H1 (cell line): ENCODE data around the gene ANKFN1. TPM values are rescaled to one million over a fixed set of nuclear protein-coding genes. Genes with fewer than 3 reads are reported as not detected.

Experiments used
- CTCF ChIA-PET: fragments of 300-600 bp; sonication (Branson Sonifier 250); formaldehyde crosslinking; loops from one replicate; lab custom pipeline; 2021; ENCODE audit not compliant: partially characterized antibody; lab: Charles Lee
- POLR2A ChIA-PET: fragments of 300-600 bp; sonication (Branson Sonifier 250); formaldehyde crosslinking; loops from one replicate; lab custom pipeline; 2021; ENCODE audit warnings: inconsistent platforms; ENCODE audit not compliant: partially characterized antibody; lab: Charles Lee
- DNase-seq, 2 experiments: peaks; one replicate each; pipeline versions ENCODE4 v3.0.0 to v3.0.0-alpha.2; 2010 to 2022; ENCODE audit warnings: low spot score in 2 of 2, low read depth in 1 of 2, mixed read lengths in 1 of 2
- FAIRE-seq: peaks from 2 replicates; lab custom pipeline; 2011; peaks lifted over from hg19 to GRCh38; lab: Jason Lieb, UNC
- H2AFZ ChIP-seq: 2 replicates; pipeline ENCODE4 v1.8.1; 2012; ENCODE audit warnings: low read length, inconsistent platforms
- H2AK5ac ChIP-seq: 2 replicates; pipeline ENCODE4 v1.6.1; 2013; ENCODE audit warnings: low read depth, low read length
- H2BK120ac ChIP-seq: replicated peaks from 2 replicates; pipeline ENCODE3; 2013; ENCODE audit warnings: low read depth, low read length, inconsistent platforms
- H2BK12ac ChIP-seq: 2 replicates; pipeline ENCODE4 v1.6.1; 2013; ENCODE audit warnings: low read depth, low read length
- H2BK15ac ChIP-seq: 2 replicates; pipeline ENCODE4 v1.6.1; 2013; ENCODE audit warnings: low read length
- H2BK20ac ChIP-seq: 2 replicates; pipeline ENCODE4 v1.6.1; 2013; ENCODE audit warnings: low read length
- H2BK5ac ChIP-seq: 2 replicates; pipeline ENCODE4 v1.6.1; 2013; ENCODE audit warnings: low read depth, low read length
- H3K14ac ChIP-seq: 2 replicates; pipeline ENCODE4 v1.6.1; 2013; ENCODE audit warnings: inconsistent platforms; ENCODE audit not compliant: insufficient read length
- H3K18ac ChIP-seq: 2 replicates; pipeline ENCODE4 v1.6.1; 2013; ENCODE audit warnings: low read length; ENCODE audit errors: extremely low read depth
- H3K23ac ChIP-seq: 2 replicates; pipeline ENCODE4 v1.6.1; 2013; ENCODE audit warnings: inconsistent platforms; ENCODE audit not compliant: insufficient read length
- H3K23me2 ChIP-seq: 2 replicates; pipeline ENCODE4 v1.6.1; 2013; ENCODE audit warnings: low read depth, low read length
- H3K27ac ChIP-seq: 2 replicates; pipeline ENCODE4 v1.6.1; 2011; ENCODE audit warnings: low read depth, low read length, inconsistent platforms
- H3K27me3 ChIP-seq, 4 experiments: replicated peaks in 1 of 4; 1 replicate in 1 of 4; 2 replicates in 3 of 4; pipeline versions ENCODE4 v1.6.1 to v1.8.1; 2011 to 2013; ENCODE audit warnings: low read length in 3 of 4, mild to moderate bottlenecking in 3 of 4, inconsistent platforms in 2 of 4, mixed read lengths in 2 of 4, moderate library complexity in 1 of 4; ENCODE audit not compliant: control insufficient read depth in 3 of 4, insufficient read depth in 3 of 4; ENCODE audit errors: extremely low read depth in 1 of 4
- H3K36me3 ChIP-seq, 4 experiments: 2 replicates each; pipeline versions ENCODE4 v1.6.1 to v1.8.1; 2011 to 2013; ENCODE audit warnings: mild to moderate bottlenecking in 4 of 4, low read length in 3 of 4, moderate library complexity in 2 of 4, control low read depth in 1 of 4, inconsistent platforms in 1 of 4; ENCODE audit not compliant: insufficient read depth in 4 of 4, control insufficient read depth in 2 of 4
- H3K4ac ChIP-seq: replicated peaks from 2 replicates; pipeline ENCODE3; 2013; ENCODE audit warnings: low read length, low read depth, mixed read lengths, inconsistent platforms; ENCODE audit not compliant: insufficient read length
- H3K4me1 ChIP-seq, 4 experiments: replicated peaks in 1 of 4; 1 replicate in 1 of 4; 2 replicates in 3 of 4; pipeline versions ENCODE4 v1.6.1 to v1.8.1; 2011 to 2013; ENCODE audit warnings: low read length in 3 of 4, inconsistent platforms in 2 of 4, mixed read lengths in 1 of 4; ENCODE audit not compliant: insufficient read depth in 4 of 4, control insufficient read depth in 3 of 4
- H3K4me2 ChIP-seq, 2 experiments: 2 replicates each; pipeline versions ENCODE4 v1.6.1 to v1.8.1; 2011 to 2013; ENCODE audit warnings: low read depth in 2 of 2, low read length in 2 of 2, control low read depth in 1 of 2, inconsistent platforms in 1 of 2, mild to moderate bottlenecking in 1 of 2; ENCODE audit not compliant: insufficient read depth in 1 of 2
- H3K4me3 ChIP-seq, 4 experiments: fragments of 200-600, 300-600 bp in 1 of 4; sonication (generic), shearing (Covaris generic), sonication (Bioruptor Twin) in 1 of 4; 2 replicates each; pipeline versions ENCODE4 v1.5.1 to v1.8.1; 2011 to 2016; ENCODE audit warnings: low read length in 4 of 4, low read depth in 3 of 4, control low read depth in 2 of 4, inconsistent platforms in 2 of 4, mild to moderate bottlenecking in 2 of 4, mixed read lengths in 1 of 4, moderate library complexity in 1 of 4; ENCODE audit not compliant: insufficient read depth in 2 of 4; ENCODE audit errors: extremely low read depth in 1 of 4
- H3K56ac ChIP-seq: replicated peaks from 2 replicates; pipeline ENCODE3; 2013; ENCODE audit warnings: low read depth, mild to moderate bottlenecking, mixed read lengths, low read length, inconsistent platforms; ENCODE audit not compliant: insufficient read length
- H3K79me1 ChIP-seq: 2 replicates; pipeline ENCODE4 v1.6.1; 2013; ENCODE audit warnings: low read depth, low read length, control low read depth
- H3K79me2 ChIP-seq, 2 experiments: 2 replicates each; pipeline versions ENCODE4 v1.6.1 to v1.8.1; 2012 to 2013; ENCODE audit warnings: low read length in 2 of 2, mild to moderate bottlenecking in 2 of 2, inconsistent platforms in 1 of 2; ENCODE audit not compliant: insufficient read depth in 2 of 2, control insufficient read depth in 1 of 2
- H3K9ac ChIP-seq, 4 experiments: replicated peaks in 1 of 4; 1 replicate in 1 of 4; 2 replicates in 3 of 4; pipeline versions ENCODE4 v1.6.1 to v1.8.1; 2011 to 2013; ENCODE audit warnings: low read depth in 3 of 4, low read length in 3 of 4, control low read depth in 2 of 4, mild to moderate bottlenecking in 2 of 4, moderate library complexity in 2 of 4, inconsistent platforms in 1 of 4; ENCODE audit errors: extremely low read depth in 1 of 4
- H3K9me3 ChIP-seq, 2 experiments: 2 replicates each; pipeline versions ENCODE4 v1.6.1 to v1.8.1; 2012 to 2013; ENCODE audit warnings: mild to moderate bottlenecking in 2 of 2, moderate library complexity in 2 of 2, control low read depth in 1 of 2, inconsistent platforms in 1 of 2, low read depth in 1 of 2, low read length in 1 of 2, mixed read lengths in 1 of 2; ENCODE audit not compliant: insufficient read depth in 2 of 2
- H4K20me1 ChIP-seq, 2 experiments: replicated peaks in 1 of 2; 2 replicates each; pipeline versions ENCODE3 to v1.8.1; 2011 to 2013; ENCODE audit warnings: inconsistent platforms in 2 of 2, low read length in 2 of 2, mild to moderate bottlenecking in 1 of 2; ENCODE audit not compliant: insufficient read depth in 2 of 2, control insufficient read depth in 1 of 2
- H4K5ac ChIP-seq: 2 replicates; pipeline ENCODE4 v1.6.1; 2013; ENCODE audit warnings: low read length, low read depth, mixed read lengths, inconsistent platforms; ENCODE audit not compliant: insufficient read length
- H4K8ac ChIP-seq: 2 replicates; pipeline ENCODE4 v1.8.0; 2013; ENCODE audit warnings: mild to moderate bottlenecking, moderate library complexity, low read length, inconsistent platforms; ENCODE audit not compliant: insufficient read depth; ENCODE audit errors: extremely low read depth
- H4K91ac ChIP-seq: replicated peaks from 2 replicates; pipeline ENCODE3; 2013; ENCODE audit warnings: low read length, mixed read lengths, inconsistent platforms; ENCODE audit not compliant: insufficient read length
- BRCA1 ChIP-seq: IDR thresholded peaks from 2 replicates; pipeline ENCODE4 v1.6.1; 2012; ENCODE audit warnings: low read depth, low read length, improper control_type of control experiment
- PHF8 ChIP-seq: fragments of 200-600 bp; sonication (generic); conservative IDR thresholded peaks from 2 replicates; pipeline ENCODE4 v1.7.1; 2012; ENCODE audit warnings: low read depth, mild to moderate bottlenecking, inconsistent platforms, low read length, moderate library complexity
- POLR2AphosphoS5 ChIP-seq: IDR thresholded peaks from 2 replicates; pipeline ENCODE4 v1.6.1; 2011; ENCODE audit warnings: low read depth, low read length
- SP2 ChIP-seq: IDR thresholded peaks from 2 replicates; pipeline ENCODE4 v1.6.1; 2012; ENCODE audit warnings: mild to moderate bottlenecking, low read length, inconsistent platforms
- SUZ12 ChIP-seq: fragments of 200-600 bp; sonication (generic); IDR thresholded peaks from 2 replicates; pipeline ENCODE4 v1.6.1; 2012; ENCODE audit warnings: mild to moderate bottlenecking, inconsistent platforms, low read length, moderate library complexity, mixed read lengths
- WGBS, 2 experiments: shearing (Covaris generic) in 1 of 2; methylation state at CpG; one replicate each; pipeline versions ENCODE4 v1.1.6 to v1.1.7; 2013 to 2015; ENCODE audit warnings: low lambda C conversion rate in 2 of 2, mixed read lengths in 2 of 2, inconsistent platforms in 1 of 2, low coverage in 1 of 2, missing lambda C conversion rate in 1 of 2; ENCODE audit not compliant: insufficient replicate concordance in 2 of 2, insufficient coverage in 1 of 2, insufficient read length in 1 of 2; ENCODE audit errors: extremely low coverage in 1 of 2, missing lambda C conversion rate in 1 of 2; 5-methylcytosine and 5-hydroxymethylcytosine counted together
- polyA plus RNA-seq, 7 experiments: library from polyadenylated mRNA; depleted of rRNA in 3 of 7; stranded (reverse) in 5 of 7; unstranded in 2 of 7; fragments of >200 nt in 5 of 7; fragments of 200-250 nt in 2 of 7; gene quantifications; 1 replicate in 5 of 7; 2 replicates in 1 of 7; 4 replicates in 1 of 7; pipeline versions ENCODE4 v1.2.1 to v1.2.3, GENCODE V29; 2011 to 2013; ENCODE audit warnings: missing spikeins in 2 of 7, mixed read lengths in 2 of 7
- total RNA-seq: library from RNA; stranded (reverse); fragmentation: NEBNext Ultra II Directional; extraction: Animal tissue kit (Norgen Biotek cat#: 25700); gene quantifications from 2 replicates; pipeline ENCODE4 v1.2.1, GENCODE V29; 2021

The ANKFN1 gene
- total and polyA plus RNA-seq, 2 of the 8 experiments (the other 6 are each of a cell fraction or from before 2014, with no cell fraction given): not detected

DNA sequence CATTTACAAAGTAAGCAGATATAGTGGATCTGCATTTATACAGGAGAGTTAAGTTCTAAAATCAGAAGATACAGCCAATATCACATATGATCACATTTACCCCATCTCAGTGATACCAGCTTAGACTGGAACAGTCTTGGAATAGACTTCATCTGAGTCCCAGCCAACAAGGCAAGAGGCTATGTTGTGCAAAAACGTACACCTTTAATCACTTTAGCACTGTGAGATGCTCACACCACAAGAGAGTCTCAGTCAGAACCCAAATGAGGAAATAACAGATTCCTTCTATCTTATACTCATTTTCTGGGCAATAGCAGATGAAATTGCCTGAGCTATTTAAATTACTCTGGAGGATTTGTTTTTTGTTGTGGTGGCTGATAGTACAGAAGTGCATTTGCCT, 145.6 kb downstream of the ANKFN1 start:
- H3K14ac ChIP-seq: no peak overlapping the region
- H3K27ac ChIP-seq: no peak overlapping the region
- no peak overlapping the region for H3K18ac ChIP-seq
- H3K79me2 ChIP-seq: no peaks in the 10 kb centered on the region
- no peak overlapping the region for H4K91ac ChIP-seq
- no peaks in the 10 kb centered on the region for H3K23me2 ChIP-seq
- no peak for TF ChIP-seq BRCA1
- no peak for TF ChIP-seq POLR2AphosphoS5
- no peak for TF ChIP-seq SUZ12
- no peak for TF ChIP-seq SP2
- TF ChIP-seq PHF8: no peak
- TF ChIP-seq, all 59 proteins: peak for 0
- WGBS, 2 experiments: 95% methylated on average over 1 of the region's 1 CpG; no CpG with 5 or more reads in 1 of the 2 experiments
- Histone ChIP-seq H3K9ac (no peak overlapping the region), H3K79me1 (no peaks in the 10 kb centered on the region), H2BK20ac (no peak overlapping the region), H3K9me3 (no peaks in the 10 kb centered on the region), H3K56ac (no peak overlapping the region), H2AFZ (no peak overlapping the region), H2BK12ac (no peak overlapping the region), H3K23ac (no peak overlapping the region), H3K4me3 (no peak overlapping the region), H2BK5ac (no peak overlapping the region), H4K5ac (no peak overlapping the region), H3K36me3 (no peaks in the 10 kb centered on the region), H3K4me2 (no peak overlapping the region), H3K4me1 (no peaks in the 10 kb centered on the region), H3K4ac (no peak overlapping the region), H4K8ac (no peak overlapping the region), H4K20me1 (no peaks in the 10 kb centered on the region), H2BK15ac (no peak overlapping the region), H3K27me3 (no peaks in the 10 kb centered on the region), H2AK5ac (no peak overlapping the region), H2BK120ac (no peak overlapping the region)
- CTCF ChIA-PET: no interaction called here
- FAIRE-seq: no peak
- no peak for DNase-seq
- POLR2A ChIA-PET: no interaction called here
